Endothelial cell of umbilical vein (primary cell): Measurements from ENCODE around the gene DCC. TPM values are rescaled to one million over a fixed set of nuclear protein-coding genes. Genes with fewer than 3 reads are reported as not detected.

Source experiments
- BruUV-seq: library from RNA; stranded (reverse); fragments of 400-500 nt; replicated peaks from 2 replicates; lab custom pipeline; 2021; lab: Mats Ljungman, UMichigan
- CTCF ChIA-PET: fragments of 300-600, 350-600 bp; sonication (Branson Sonifier 250); formaldehyde crosslinking; loops from one replicate; lab custom pipeline; 2021; ENCODE audit warnings: antibody characterized with exemption, inconsistent platforms; lab: Charles Lee
- POLR2A ChIA-PET: fragments of 300-600, 350-600 bp; sonication (Branson Sonifier 250); formaldehyde crosslinking; loops from one replicate; lab custom pipeline; 2021; ENCODE audit warnings: antibody characterized with exemption, inconsistent platforms; lab: Charles Lee
- DNase-seq: peaks from one replicate; pipeline ENCODE4 v3.0.0-alpha.2; 2011; ENCODE audit warnings: low read depth, low spot score
- FAIRE-seq: peaks from 2 replicates; lab custom pipeline; 2011; peaks lifted over from hg19 to GRCh38; lab: Jason Lieb, UNC
- H2AFZ ChIP-seq: 2 replicates; pipeline ENCODE4 v1.6.0; 2012; ENCODE audit warnings: low read depth, low read length, control low read depth, inconsistent platforms
- H3K27ac ChIP-seq: 2 replicates; pipeline ENCODE4 v1.5.1; 2011; ENCODE audit warnings: low read depth, mild to moderate bottlenecking, control low read depth, low read length, moderate library complexity; ENCODE audit not compliant: insufficient read depth
- H3K27me3 ChIP-seq, 2 experiments: 2 replicates each; pipeline versions ENCODE4 v1.6.0 to v1.6.1; 2011; ENCODE audit warnings: low read length in 2 of 2, mixed read lengths in 1 of 2; ENCODE audit not compliant: control insufficient read depth in 2 of 2, insufficient read depth in 2 of 2
- H3K36me3 ChIP-seq, 2 experiments: 2 replicates in 1 of 2; 3 replicates in 1 of 2; pipeline ENCODE4 v1.5.1; 2011; ENCODE audit warnings: low read length in 2 of 2, mild to moderate bottlenecking in 1 of 2, moderate library complexity in 1 of 2; ENCODE audit not compliant: control insufficient read depth in 2 of 2, insufficient read depth in 2 of 2; ENCODE audit errors: extremely low read depth in 1 of 2
- H3K4me1 ChIP-seq: 3 replicates; pipeline ENCODE4 v1.5.1; 2011; ENCODE audit warnings: mild to moderate bottlenecking, low read length; ENCODE audit not compliant: control insufficient read depth, insufficient read depth; ENCODE audit errors: extremely low read depth
- H3K4me2 ChIP-seq: 2 replicates; pipeline ENCODE4 v1.6.1; 2011; ENCODE audit warnings: low read length, control low read depth, mixed read lengths; ENCODE audit not compliant: insufficient read depth
- H3K4me3 ChIP-seq, 3 experiments: fragments of 200-600 bp in 1 of 3; sonication (generic), shearing (Covaris generic) in 1 of 3; replicated peaks in 1 of 3; 2 replicates each; pipeline ENCODE4 v1.5.1; 2011 to 2016; ENCODE audit warnings: control low read depth in 3 of 3, low read length in 3 of 3, mild to moderate bottlenecking in 2 of 3, inconsistent platforms in 1 of 3, low read depth in 1 of 3, moderate library complexity in 1 of 3; ENCODE audit not compliant: insufficient read depth in 1 of 3
- H3K79me2 ChIP-seq: 2 replicates; pipeline ENCODE4 v1.6.0; 2012; ENCODE audit warnings: low read length, inconsistent platforms; ENCODE audit not compliant: control insufficient read depth, insufficient read depth
- H3K9ac ChIP-seq: replicated peaks from 2 replicates; pipeline ENCODE3; 2011; ENCODE audit warnings: low read length, control low read depth; ENCODE audit not compliant: insufficient read depth; ENCODE audit errors: extremely low read depth
- H3K9me1 ChIP-seq: replicated peaks from 3 replicates; pipeline ENCODE4 v1.6.0; 2011; ENCODE audit warnings: mild to moderate bottlenecking, low read length; ENCODE audit not compliant: control insufficient read depth, insufficient read depth; ENCODE audit errors: extremely low read depth
- H3K9me3 ChIP-seq: replicated peaks from 2 replicates; pipeline ENCODE4 v1.5.1; 2012; ENCODE audit warnings: low read length, inconsistent platforms; ENCODE audit not compliant: control insufficient read depth, insufficient read depth
- H4K20me1 ChIP-seq: replicated peaks from 2 replicates; pipeline ENCODE3; 2011; ENCODE audit warnings: mild to moderate bottlenecking, low read length; ENCODE audit not compliant: control insufficient read depth, insufficient read depth; ENCODE audit errors: extremely low read depth
- CTCF ChIP-seq, 2 donors: IDR thresholded peaks; 1 replicate in 1 of 2; 2 replicates in 1 of 2; pipeline ENCODE4 v1.5.1; 2011; ENCODE audit warnings: low read length in 2 of 2, mild to moderate bottlenecking in 2 of 2, moderate library complexity in 2 of 2, control low read depth in 1 of 2, inconsistent platforms in 1 of 2, low read depth in 1 of 2; ENCODE audit not compliant: insufficient read depth in 1 of 2; ENCODE audit errors: extremely low read depth in 1 of 2
- EZH2 ChIP-seq: IDR thresholded peaks from 2 replicates; pipeline ENCODE4 v1.6.1; 2012; ENCODE audit warnings: borderline replicate concordance, low read depth, mild to moderate bottlenecking, moderate library complexity, low read length, inconsistent platforms; ENCODE audit not compliant: severe bottlenecking
- FOS ChIP-seq: IDR thresholded peaks from 2 replicates; pipeline ENCODE4 v1.6.1; 2011; ENCODE audit warnings: mild to moderate bottlenecking, low read length, moderate library complexity, borderline replicate concordance; ENCODE audit not compliant: insufficient read depth
- GATA2 ChIP-seq: IDR thresholded peaks from 2 replicates; pipeline ENCODE4 v1.7.0; 2011; ENCODE audit warnings: low read depth, mild to moderate bottlenecking, moderate library complexity, mixed read lengths, low read length; ENCODE audit not compliant: insufficient read length, insufficient read depth
- JUN ChIP-seq: IDR thresholded peaks from 2 replicates; pipeline ENCODE4 v1.6.1; 2011; ENCODE audit warnings: borderline replicate concordance, low read depth; ENCODE audit not compliant: insufficient read length, insufficient read depth
- MAX ChIP-seq: IDR thresholded peaks from 2 replicates; pipeline ENCODE4 v1.6.1; 2011; ENCODE audit not compliant: insufficient read depth, insufficient read length
- MYC ChIP-seq: IDR thresholded peaks from one replicate; pipeline ENCODE4 v1.6.1; 2011; ENCODE audit warnings: mild to moderate bottlenecking, low read depth, low read length
- POLR2A ChIP-seq: IDR thresholded peaks from 2 replicates; pipeline ENCODE4 v1.6.1; 2012; ENCODE audit warnings: low read depth, mild to moderate bottlenecking, control low read depth, low read length
- POLR2AphosphoS5 ChIP-seq: IDR thresholded peaks from 2 replicates; pipeline ENCODE4 v1.6.1; 2012; ENCODE audit warnings: low read depth, mild to moderate bottlenecking, control low read depth, low read length, moderate library complexity; ENCODE audit not compliant: insufficient read depth
- dilution Hi-C: fragments of 300-500 bp; cut with MboI; formaldehyde crosslinking; loops from one replicate; pipeline ENCODE4 v1.15.0; 2019; ENCODE audit warnings: low sequenced_read_pairs; ENCODE audit not compliant: extremely low pct_ligation_motif_present
- intact Hi-C: fragments of 100-400 bp; cut with micrococcal nuclease; formaldehyde crosslinking; loops from one replicate; pipeline ENCODE4 v1.10.0; 2022
- polyA plus RNA-seq, 4 experiments: library from polyadenylated mRNA; depleted of rRNA in 3 of 4; stranded (reverse) in 3 of 4; unstranded in 1 of 4; fragments of >200 nt; gene quantifications; 2 replicates each; pipeline versions ENCODE4 v1.2.1 to v1.2.3, GENCODE V29; 2011 to 2012; ENCODE audit warnings: missing spikeins in 1 of 4
- total RNA-seq: library from RNA; stranded (reverse); gene quantifications from 2 replicates; pipeline ENCODE4 v1.2.3, GENCODE V29; 2021

DCC gene
- total and polyA plus RNA-seq, 2 donors (not counting 3 experiments of a cell fraction or from before 2014, with no cell fraction given) = not detected

DNA sequence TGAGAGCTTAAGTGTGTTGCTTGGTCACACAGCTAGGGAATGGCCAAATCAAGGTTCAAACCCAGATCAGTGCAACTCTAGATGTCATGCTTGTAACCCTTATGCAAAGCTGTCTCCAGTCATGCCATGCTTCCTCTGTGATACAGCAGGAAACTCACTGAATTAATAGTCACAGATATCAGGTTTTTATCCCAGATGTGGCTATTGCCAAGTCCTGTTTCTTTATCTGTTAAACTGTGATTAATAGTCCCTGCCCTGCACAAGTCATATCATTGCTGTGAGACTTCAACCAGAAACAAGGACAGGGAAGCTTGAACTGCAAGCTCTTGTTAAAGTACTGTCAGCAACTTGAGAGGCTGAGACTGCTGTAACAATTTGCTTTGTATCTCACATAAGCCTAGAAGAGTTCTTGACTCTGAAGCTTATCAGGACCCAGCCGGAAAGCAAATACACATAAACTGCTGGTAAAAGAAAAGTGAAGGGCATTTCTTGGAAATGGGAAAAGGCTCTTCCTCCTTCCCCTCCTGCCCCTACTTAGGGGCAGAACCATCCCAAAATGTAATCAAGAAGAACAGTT is 609.0 kb downstream of the DCC start:
- dilution Hi-C loops (no loop called here), intact Hi-C loops (no loop called here)
- ChIA-PET POLR2A (no interaction called here), CTCF (no interaction called here)
- DNase-seq (no peak), FAIRE-seq (no peak)
- Histone ChIP-seq H3K4me2 (no peak overlapping the region), H3K4me1 (no peaks in the 10 kb centered on the region), H3K9me1 (no peaks in the 10 kb centered on the region), H3K36me3 (no peaks in the 10 kb centered on the region), H3K27ac (no peak overlapping the region), H3K9me3 (peaks cover 3% of the 10 kb centered on the region), H3K9ac (no peak overlapping the region), H2AFZ (no peak overlapping the region), H3K27me3 (no peaks in the 10 kb centered on the region), H3K79me2 (no peaks in the 10 kb centered on the region), H4K20me1 (no peaks in the 10 kb centered on the region), H3K4me3 (no peak overlapping the region)
- no peak for TF ChIP-seq FOS
- TF ChIP-seq EZH2 = no peak
- TF ChIP-seq POLR2A = no peak
- no peak for TF ChIP-seq JUN
- no peak for TF ChIP-seq MYC
- no TSS peak for BruUV-seq

GRCh38 chr18:52950155-52950554 is 610.2 kb downstream of the DCC start:
- ChIA-PET POLR2A (no interaction called here), CTCF (no interaction called here)
- no peak for TF ChIP-seq POLR2A
- TF ChIP-seq GATA2 = no peak
- no peak for TF ChIP-seq EZH2
- TF ChIP-seq CTCF (IDR thresholded peaks at IDR 0.05; ENCODE audit: extremely low read depth in 1 of 2, insufficient read depth in 1 of 2, low read depth in 1 of 2, low read length in 2 of 2) = no peak
- TF ChIP-seq POLR2AphosphoS5 = no peak
- no peak for TF ChIP-seq JUN
- no peak for TF ChIP-seq FOS
- no peak for TF ChIP-seq MAX
- TF ChIP-seq MYC = no peak
- Histone ChIP-seq H3K9me1 (no peaks in the 10 kb centered on the region), H3K79me2 (no peaks in the 10 kb centered on the region), H3K4me2 (no peak overlapping the region), H3K4me3 (no peak overlapping the region), H3K27me3 (no peaks in the 10 kb centered on the region), H3K27ac (no peak overlapping the region), H3K9ac (no peak overlapping the region), H2AFZ (no peak overlapping the region), H3K36me3 (no peaks in the 10 kb centered on the region), H3K9me3 (peaks cover 7% of the 10 kb centered on the region), H3K4me1 (no peaks in the 10 kb centered on the region), H4K20me1 (no peaks in the 10 kb centered on the region)
- intact Hi-C loops (no loop called here), dilution Hi-C loops (no loop called here)
- no peak for DNase-seq
- no peak for FAIRE-seq
- no TSS peak for BruUV-seq
